DOHH2 (cell line): ENCODE results near the gene CAPN10.

ENCODE experiments used
- H3F3A ChIP-seq: fragments of 200-600 bp; sonication (generic), shearing (Covaris generic); 2 replicates; pipeline ENCODE4 v1.6.0; 2016; ENCODE audit warnings: antibody characterized with exemption, mild to moderate bottlenecking; ENCODE audit not compliant: control insufficient read depth, insufficient read depth
- H3K27ac ChIP-seq: fragments of 200-600 bp; sonication (generic); 2 replicates; pipeline ENCODE4 v1.5.1; 2014; ENCODE audit warnings: low read depth, mild to moderate bottlenecking, low read length, moderate library complexity
- H3K27me3 ChIP-seq: fragments of 200-600 bp; sonication (generic); 2 replicates; pipeline ENCODE4 v1.6.1; 2014; ENCODE audit warnings: mild to moderate bottlenecking, low read length, mixed read lengths; ENCODE audit not compliant: control insufficient read depth
- H3K36me3 ChIP-seq: fragments of 200-600 bp; sonication (generic); 2 replicates; pipeline ENCODE4 v1.6.1; 2014; ENCODE audit warnings: mild to moderate bottlenecking, low read length, moderate library complexity, mixed read lengths; ENCODE audit not compliant: control insufficient read depth
- H3K4me1 ChIP-seq: fragments of 200-600 bp; sonication (generic); 2 replicates; pipeline ENCODE4 v1.6.1; 2014; ENCODE audit warnings: mild to moderate bottlenecking, low read length, mixed read lengths; ENCODE audit not compliant: control insufficient read depth
- H3K4me2 ChIP-seq: fragments of 200-600 bp; sonication (generic); 2 replicates; pipeline ENCODE4 v1.6.0; 2014; ENCODE audit warnings: mild to moderate bottlenecking, low read length, moderate library complexity
- H3K4me3 ChIP-seq: fragments of 200-600 bp; sonication (generic); 2 replicates; pipeline ENCODE4 v1.5.1; 2014; ENCODE audit warnings: mild to moderate bottlenecking, low read length, mixed read lengths
- H3K79me2 ChIP-seq: fragments of 200-600 bp; sonication (generic); 2 replicates; pipeline ENCODE4 v1.6.1; 2014; ENCODE audit warnings: mild to moderate bottlenecking, low read length, mixed read lengths; ENCODE audit not compliant: control insufficient read depth
- H3K9me2 ChIP-seq: fragments of 200-600 bp; sonication (generic); replicated peaks from 2 replicates; pipeline ENCODE4 v1.6.1; 2014; ENCODE audit warnings: mild to moderate bottlenecking, low read length, mixed read lengths; ENCODE audit not compliant: control insufficient read depth
- H3K9me3 ChIP-seq: fragments of 200-600 bp; sonication (generic); 2 replicates; pipeline ENCODE4 v1.6.1; 2014; ENCODE audit warnings: antibody characterized with exemption, low read length, mixed read lengths; ENCODE audit not compliant: control insufficient read depth, insufficient read depth
- H4K20me1 ChIP-seq: fragments of 200-600 bp; sonication (generic); 2 replicates; pipeline ENCODE4 v1.6.0; 2014; ENCODE audit warnings: low read depth, mild to moderate bottlenecking, antibody characterized with exemption, low read length, moderate library complexity; ENCODE audit not compliant: control insufficient read depth, insufficient read depth
- CTCF ChIP-seq: fragments of 200-600 bp; sonication (generic); IDR thresholded peaks from one replicate; pipeline ENCODE4 v1.5.1; 2014; ENCODE audit warnings: antibody characterized with exemption, mild to moderate bottlenecking, low read depth, low read length; ENCODE audit not compliant: poor library complexity, severe bottlenecking
- EZH2phosphoT487 ChIP-seq: fragments of 200-600 bp; sonication (generic); IDR thresholded peaks from 2 replicates; pipeline ENCODE4 v1.6.1; 2017; ENCODE audit warnings: borderline replicate concordance, mild to moderate bottlenecking, antibody characterized with exemption, low read length, moderate library complexity, mixed read lengths

CAPN10 gene

DNA sequence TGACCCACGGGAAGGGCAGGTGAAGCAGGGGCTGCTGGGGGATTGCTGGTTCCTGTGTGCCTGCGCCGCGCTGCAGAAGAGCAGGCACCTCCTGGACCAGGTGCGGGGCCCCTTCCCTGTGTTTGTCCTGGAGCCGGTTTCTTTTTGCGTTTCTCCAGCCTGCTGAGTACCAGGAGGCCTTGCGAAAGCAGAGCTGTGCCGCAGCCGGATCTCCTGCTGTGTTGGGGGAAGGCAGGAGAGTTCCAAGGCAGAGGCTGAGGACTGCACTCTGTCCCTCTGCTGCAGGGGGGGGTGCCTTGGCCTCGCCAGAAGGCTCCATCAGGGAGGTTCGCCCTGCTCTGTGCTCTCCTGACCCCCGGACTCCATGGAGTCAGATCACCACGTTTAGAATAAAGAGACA is 2.8 kb downstream of the CAPN10 start:
- peaks cover 84% of the 10 kb centered on the region for H3K79me2 ChIP-seq
- H4K20me1 ChIP-seq, result peaks cover 13% of the 10 kb centered on the region
- peaks cover 46% of the 10 kb centered on the region for H3K36me3 ChIP-seq
- no peaks in the 10 kb centered on the region for H3K27me3 ChIP-seq
- H3K4me2 ChIP-seq, result no peak overlapping the region
- H3K4me3 ChIP-seq, result no peak overlapping the region
- no peaks in the 10 kb centered on the region for H3K9me2 ChIP-seq
- H3K4me1 ChIP-seq, result peaks cover 27% of the 10 kb centered on the region
- TF ChIP-seq EZH2phosphoT487, result no peak
- TF ChIP-seq CTCF, result no peak
- peaks cover 14% of the 10 kb centered on the region for H3F3A ChIP-seq
- H3K27ac ChIP-seq, result no peak overlapping the region
- no peaks in the 10 kb centered on the region for H3K9me3 ChIP-seq

GRCh38 chr2:240589850-240590525 is 3.5 kb downstream of the CAPN10 start:
- peaks cover 88% of the 10 kb centered on the region for H3K79me2 ChIP-seq
- H3K27me3 ChIP-seq, result no peaks in the 10 kb centered on the region
- H3K4me2 ChIP-seq, result no peak overlapping the region
- H3K9me2 ChIP-seq, result no peaks in the 10 kb centered on the region
- no peaks in the 10 kb centered on the region for H3K9me3 ChIP-seq
- no peak overlapping the region for H3K4me3 ChIP-seq
- peaks cover 22% of the 10 kb centered on the region for H3K4me1 ChIP-seq
- no peak for TF ChIP-seq CTCF
- TF ChIP-seq EZH2phosphoT487, result no peak
- H3K36me3 ChIP-seq, result peaks cover 44% of the 10 kb centered on the region
- peaks cover 13% of the 10 kb centered on the region for H4K20me1 ChIP-seq
- H3K27ac ChIP-seq, result no peak overlapping the region
- peaks cover 11% of the 10 kb centered on the region for H3F3A ChIP-seq

GRCh38 chr2:240590681-240591111 is 4.2 kb downstream of the CAPN10 start:
- no peaks in the 10 kb centered on the region for H3K9me2 ChIP-seq
- H4K20me1 ChIP-seq, result peaks cover 13% of the 10 kb centered on the region
- peaks cover 88% of the 10 kb centered on the region for H3K79me2 ChIP-seq
- peaks cover 16% of the 10 kb centered on the region for H3K4me1 ChIP-seq
- H3K4me3 ChIP-seq, result no peak overlapping the region
- TF ChIP-seq EZH2phosphoT487 (no peak), CTCF (no peak)
- no peak overlapping the region for H3K27ac ChIP-seq
- no peaks in the 10 kb centered on the region for H3K27me3 ChIP-seq
- H3K9me3 ChIP-seq, result no peaks in the 10 kb centered on the region
- H3F3A ChIP-seq, result peaks cover 4% of the 10 kb centered on the region
- H3K4me2 ChIP-seq, result no peak overlapping the region
- H3K36me3 ChIP-seq, result peaks cover 40% of the 10 kb centered on the region
